HEK293 (cell line): ENCODE measurements around the gene ARHGAP24.

Experiments used
- KLF9 ChIP-seq: fragments of 450-650 bp; formaldehyde crosslinking; IDR thresholded peaks from 2 replicates; pipeline ENCODE4 v1.5.1; 2016; ENCODE audit warnings: missing biosample characterization, missing genetic modification characterization, low read depth
- ZNF133 ChIP-seq: fragments of 450-650 bp; formaldehyde crosslinking; IDR thresholded peaks from 2 replicates; pipeline ENCODE4 v1.5.1; 2016; ENCODE audit warnings: missing biosample characterization, missing genetic modification characterization
- ZNF140 ChIP-seq: fragments of 450-650 bp; formaldehyde crosslinking; IDR thresholded peaks from 2 replicates; pipeline ENCODE4 v1.5.1; 2016; ENCODE audit warnings: missing biosample characterization, missing genetic modification characterization
- ZNF423 ChIP-seq: fragments of 450-650 bp; formaldehyde crosslinking; IDR thresholded peaks from 2 replicates; pipeline ENCODE4 v1.5.1; 2016; ENCODE audit warnings: missing biosample characterization, missing genetic modification characterization
- ZNF510 ChIP-seq: fragments of 450-650 bp; formaldehyde crosslinking; IDR thresholded peaks from 2 replicates; pipeline ENCODE4 v1.5.1; 2018; ENCODE audit warnings: mild to moderate bottlenecking, missing genetic modification characterization, missing biosample characterization; ENCODE audit not compliant: insufficient replicate concordance
- ZNF596 ChIP-seq: fragments of 450-650 bp; IDR thresholded peaks from 2 replicates; pipeline ENCODE4 v1.5.0; 2018; ENCODE audit warnings: missing biosample characterization, mild to moderate bottlenecking, missing genetic modification characterization, moderate library complexity
- ZNF600 ChIP-seq: fragments of 450-650 bp; formaldehyde crosslinking; IDR thresholded peaks from 2 replicates; pipeline ENCODE4 v1.5.1; 2016; ENCODE audit warnings: missing biosample characterization, missing genetic modification characterization
- ZNF629 ChIP-seq: fragments of 450-650 bp; formaldehyde crosslinking; IDR thresholded peaks from 2 replicates; pipeline ENCODE4 v1.5.1; 2017; ENCODE audit warnings: missing biosample characterization, missing genetic modification characterization
- ZNF791 ChIP-seq: fragments of 450-650 bp; formaldehyde crosslinking; IDR thresholded peaks from 2 replicates; pipeline ENCODE4 v1.5.1; 2016; ENCODE audit warnings: missing biosample characterization, missing genetic modification characterization
- TF ChIP-seq, protein P1 (sequence below): sonication (generic); formaldehyde crosslinking; IDR thresholded peaks from 2 replicates; pipeline ENCODE4 v1.8.1; 2022; ENCODE audit warnings: mild to moderate bottlenecking, moderate library complexity, missing genetic modification reagents
- TF ChIP-seq, protein P2 (sequence below): fragments of 450-650 bp; formaldehyde crosslinking; IDR thresholded peaks from 2 replicates; pipeline ENCODE4 v1.5.1; 2016; ENCODE audit warnings: missing biosample characterization, missing genetic modification characterization, low read depth
- TF ChIP-seq, protein P3 (sequence below): fragments of 450-650 bp; formaldehyde crosslinking; conservative IDR thresholded peaks from 2 replicates; pipeline ENCODE4 v1.5.1; 2016; ENCODE audit warnings: low read depth, missing biosample characterization, missing genetic modification characterization
- TF ChIP-seq, protein P4 (sequence below): fragments of 450-650 bp; IDR thresholded peaks from 2 replicates; pipeline ENCODE4 v1.5.1; 2018; ENCODE audit warnings: missing biosample characterization, missing genetic modification characterization
- TF ChIP-seq, protein P5 (sequence below): fragments of 450-650 bp; formaldehyde crosslinking; IDR thresholded peaks from 2 replicates; pipeline ENCODE4 v1.5.1; 2016; ENCODE audit warnings: missing biosample characterization, missing genetic modification characterization

DNA sequence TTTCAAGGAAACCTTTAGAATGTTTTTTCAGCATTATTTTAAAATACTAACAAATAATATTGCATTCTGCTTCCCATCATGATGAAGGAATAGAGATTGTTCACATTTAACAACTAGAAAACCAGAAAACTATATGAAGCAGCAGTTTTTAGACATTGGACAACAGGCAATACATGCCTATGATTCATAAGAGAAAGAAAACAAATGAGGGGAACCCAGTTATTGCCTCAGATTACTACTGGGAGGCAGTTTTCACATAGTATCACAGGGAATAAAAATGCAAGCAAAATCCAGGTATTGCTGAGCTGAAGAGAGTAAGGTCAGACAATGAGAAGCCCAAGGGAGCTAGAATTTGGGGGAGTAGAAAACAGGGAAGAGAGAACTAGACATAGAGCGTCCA is 511.3 kb downstream of the ARHGAP24 start:
- TF ChIP-seq ZNF629 (tag by site-specific recombination) (no peak), ZNF510 (no peak), ZNF791 (no peak), ZNF133 (no peak), ZNF140 (tag by site-specific recombination) (no peak), ZNF600 (tag by site-specific recombination) (no peak), ZNF423 (tag by site-specific recombination) (no peak), ZNF596 (no peak), KLF9 (tag by site-specific recombination) (no peak)
- TF ChIP-seq, protein P1, sequence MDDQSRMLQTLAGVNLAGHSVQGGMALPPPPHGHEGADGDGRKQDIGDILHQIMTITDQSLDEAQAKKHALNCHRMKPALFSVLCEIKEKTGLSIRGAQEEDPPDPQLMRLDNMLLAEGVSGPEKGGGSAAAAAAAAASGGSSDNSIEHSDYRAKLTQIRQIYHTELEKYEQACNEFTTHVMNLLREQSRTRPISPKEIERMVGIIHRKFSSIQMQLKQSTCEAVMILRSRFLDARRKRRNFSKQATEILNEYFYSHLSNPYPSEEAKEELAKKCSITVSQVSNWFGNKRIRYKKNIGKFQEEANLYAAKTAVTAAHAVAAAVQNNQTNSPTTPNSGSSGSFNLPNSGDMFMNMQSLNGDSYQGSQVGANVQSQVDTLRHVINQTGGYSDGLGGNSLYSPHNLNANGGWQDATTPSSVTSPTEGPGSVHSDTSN (CRISPR knock-in tag) = no peak
- TF ChIP-seq, protein P2, sequence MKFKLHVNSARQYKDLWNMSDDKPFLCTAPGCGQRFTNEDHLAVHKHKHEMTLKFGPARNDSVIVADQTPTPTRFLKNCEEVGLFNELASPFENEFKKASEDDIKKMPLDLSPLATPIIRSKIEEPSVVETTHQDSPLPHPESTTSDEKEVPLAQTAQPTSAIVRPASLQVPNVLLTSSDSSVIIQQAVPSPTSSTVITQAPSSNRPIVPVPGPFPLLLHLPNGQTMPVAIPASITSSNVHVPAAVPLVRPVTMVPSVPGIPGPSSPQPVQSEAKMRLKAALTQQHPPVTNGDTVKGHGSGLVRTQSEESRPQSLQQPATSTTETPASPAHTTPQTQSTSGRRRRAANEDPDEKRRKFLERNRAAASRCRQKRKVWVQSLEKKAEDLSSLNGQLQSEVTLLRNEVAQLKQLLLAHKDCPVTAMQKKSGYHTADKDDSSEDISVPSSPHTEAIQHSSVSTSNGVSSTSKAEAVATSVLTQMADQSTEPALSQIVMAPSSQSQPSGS (tag by site-specific recombination) = no peak
- TF ChIP-seq, protein P3, sequence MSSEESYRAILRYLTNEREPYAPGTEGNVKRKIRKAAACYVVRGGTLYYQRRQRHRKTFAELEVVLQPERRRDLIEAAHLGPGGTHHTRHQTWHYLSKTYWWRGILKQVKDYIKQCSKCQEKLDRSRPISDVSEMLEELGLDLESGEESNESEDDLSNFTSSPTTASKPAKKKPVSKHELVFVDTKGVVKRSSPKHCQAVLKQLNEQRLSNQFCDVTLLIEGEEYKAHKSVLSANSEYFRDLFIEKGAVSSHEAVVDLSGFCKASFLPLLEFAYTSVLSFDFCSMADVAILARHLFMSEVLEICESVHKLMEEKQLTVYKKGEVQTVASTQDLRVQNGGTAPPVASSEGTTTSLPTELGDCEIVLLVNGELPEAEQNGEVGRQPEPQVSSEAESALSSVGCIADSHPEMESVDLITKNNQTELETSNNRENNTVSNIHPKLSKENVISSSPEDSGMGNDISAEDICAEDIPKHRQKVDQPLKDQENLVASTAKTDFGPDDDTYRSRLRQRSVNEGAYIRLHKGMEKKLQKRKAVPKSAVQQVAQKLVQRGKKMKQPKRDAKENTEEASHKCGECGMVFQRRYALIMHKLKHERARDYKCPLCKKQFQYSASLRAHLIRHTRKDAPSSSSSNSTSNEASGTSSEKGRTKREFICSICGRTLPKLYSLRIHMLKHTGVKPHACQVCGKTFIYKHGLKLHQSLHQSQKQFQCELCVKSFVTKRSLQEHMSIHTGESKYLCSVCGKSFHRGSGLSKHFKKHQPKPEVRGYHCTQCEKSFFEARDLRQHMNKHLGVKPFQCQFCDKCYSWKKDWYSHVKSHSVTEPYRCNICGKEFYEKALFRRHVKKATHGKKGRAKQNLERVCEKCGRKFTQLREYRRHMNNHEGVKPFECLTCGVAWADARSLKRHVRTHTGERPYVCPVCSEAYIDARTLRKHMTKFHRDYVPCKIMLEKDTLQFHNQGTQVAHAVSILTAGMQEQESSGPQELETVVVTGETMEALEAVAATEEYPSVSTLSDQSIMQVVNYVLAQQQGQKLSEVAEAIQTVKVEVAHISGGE (tag by site-specific recombination) = no peak
- TF ChIP-seq, protein P4, sequence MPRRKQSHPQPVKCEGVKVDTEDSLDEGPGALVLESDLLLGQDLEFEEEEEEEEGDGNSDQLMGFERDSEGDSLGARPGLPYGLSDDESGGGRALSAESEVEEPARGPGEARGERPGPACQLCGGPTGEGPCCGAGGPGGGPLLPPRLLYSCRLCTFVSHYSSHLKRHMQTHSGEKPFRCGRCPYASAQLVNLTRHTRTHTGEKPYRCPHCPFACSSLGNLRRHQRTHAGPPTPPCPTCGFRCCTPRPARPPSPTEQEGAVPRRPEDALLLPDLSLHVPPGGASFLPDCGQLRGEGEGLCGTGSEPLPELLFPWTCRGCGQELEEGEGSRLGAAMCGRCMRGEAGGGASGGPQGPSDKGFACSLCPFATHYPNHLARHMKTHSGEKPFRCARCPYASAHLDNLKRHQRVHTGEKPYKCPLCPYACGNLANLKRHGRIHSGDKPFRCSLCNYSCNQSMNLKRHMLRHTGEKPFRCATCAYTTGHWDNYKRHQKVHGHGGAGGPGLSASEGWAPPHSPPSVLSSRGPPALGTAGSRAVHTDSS (tag by site-specific recombination) = no peak
- TF ChIP-seq, protein P5, sequence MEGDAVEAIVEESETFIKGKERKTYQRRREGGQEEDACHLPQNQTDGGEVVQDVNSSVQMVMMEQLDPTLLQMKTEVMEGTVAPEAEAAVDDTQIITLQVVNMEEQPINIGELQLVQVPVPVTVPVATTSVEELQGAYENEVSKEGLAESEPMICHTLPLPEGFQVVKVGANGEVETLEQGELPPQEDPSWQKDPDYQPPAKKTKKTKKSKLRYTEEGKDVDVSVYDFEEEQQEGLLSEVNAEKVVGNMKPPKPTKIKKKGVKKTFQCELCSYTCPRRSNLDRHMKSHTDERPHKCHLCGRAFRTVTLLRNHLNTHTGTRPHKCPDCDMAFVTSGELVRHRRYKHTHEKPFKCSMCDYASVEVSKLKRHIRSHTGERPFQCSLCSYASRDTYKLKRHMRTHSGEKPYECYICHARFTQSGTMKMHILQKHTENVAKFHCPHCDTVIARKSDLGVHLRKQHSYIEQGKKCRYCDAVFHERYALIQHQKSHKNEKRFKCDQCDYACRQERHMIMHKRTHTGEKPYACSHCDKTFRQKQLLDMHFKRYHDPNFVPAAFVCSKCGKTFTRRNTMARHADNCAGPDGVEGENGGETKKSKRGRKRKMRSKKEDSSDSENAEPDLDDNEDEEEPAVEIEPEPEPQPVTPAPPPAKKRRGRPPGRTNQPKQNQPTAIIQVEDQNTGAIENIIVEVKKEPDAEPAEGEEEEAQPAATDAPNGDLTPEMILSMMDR (tag by site-specific recombination) = no peak
